GM12801 (cell line): Measurements from ENCODE around the gene PSMD3.

Experiments used
- CTCF ChIP-seq: IDR thresholded peaks from one replicate; pipeline ENCODE4 v1.5.1; 2011; ENCODE audit warnings: control low read depth; ENCODE audit not compliant: insufficient read length; ENCODE audit errors: extremely low read depth

Gene PSMD3

GRCh38 chr17:39939588-39940419 lies 40.8 kb upstream of the PSMD3 start:
- TF ChIP-seq CTCF = no peak

GRCh38 chr17:39943702-39944392 lies 36.8 kb upstream of the PSMD3 start:
- TF ChIP-seq CTCF = no peak

- TF ChIP-seq CTCF = no peak
These were observed 36.3 kb upstream of the PSMD3 start for GRCh38 chr17:39944393-39944711.

- no peak for TF ChIP-seq CTCF
These were observed 33.9 kb upstream of the PSMD3 start for GRCh38 chr17:39946551-39947330.

- no peak for TF ChIP-seq CTCF
These were observed 31.6 kb upstream of the PSMD3 start for GRCh38 chr17:39949028-39949427.

GRCh38 chr17:39950871-39951348 lies 29.7 kb upstream of the PSMD3 start:
- no peak for TF ChIP-seq CTCF
